Measurements from ENCODE around the gene MUC6. TPM values are rescaled to one million over a fixed set of nuclear protein-coding genes. Genes with fewer than 3 reads are reported as not detected.

MUC6 gene
- total RNA-seq, 1 experiment from 2014 or later: not detected

DNA sequence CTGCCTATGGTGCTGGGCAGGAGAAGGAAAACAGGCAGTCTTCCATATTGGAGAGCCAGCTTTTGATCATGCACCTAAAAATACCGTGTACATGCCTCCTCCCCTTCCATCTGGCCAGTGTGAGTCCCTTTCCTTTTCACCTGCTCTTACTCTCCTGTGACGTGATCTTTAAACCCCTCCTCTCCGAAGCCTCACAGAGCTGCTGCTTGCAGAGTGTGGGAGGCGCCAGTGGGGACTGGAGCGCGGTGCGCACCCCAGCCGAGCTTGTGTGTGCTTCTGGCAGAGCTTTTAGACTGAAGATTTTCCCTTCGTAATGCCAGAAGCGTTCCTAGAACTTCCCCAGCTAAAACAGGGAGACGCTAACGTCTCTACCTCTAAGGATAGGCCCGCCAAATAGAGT is 29.8 kb downstream of the MUC6 start:
- BruUV-seq (replicated peaks): no TSS peak
- ChIA-PET POLR2A (ENCODE audit: low non-redundant PET) (no interaction called here), CTCF (no interaction called here)
- Histone ChIP-seq H3K36me3 (ENCODE audit: insufficient read depth, low read length, poor library complexity, severe bottlenecking) (peaks cover 13% of the 10 kb centered on the region), H3K4me1 (ENCODE audit: insufficient read depth, low read length, poor library complexity, severe bottlenecking) (no peaks in the 10 kb centered on the region), H3K27ac (ENCODE audit: low read depth, low read length, poor library complexity, severe bottlenecking) (no peak overlapping the region), H3K4me3 (ENCODE audit: low read depth, low read length, poor library complexity, severe bottlenecking) (no peak overlapping the region), H3K9me3 (ENCODE audit: low read depth, low read length, poor library complexity, severe bottlenecking) (no peaks in the 10 kb centered on the region), H3K27me3 (replicated peaks; ENCODE audit: insufficient read depth, low read depth, low read length, poor library complexity) (no peaks in the 10 kb centered on the region)
- DNase-seq (ENCODE audit: low spot score): no peak
- TF ChIP-seq, protein P1, sequence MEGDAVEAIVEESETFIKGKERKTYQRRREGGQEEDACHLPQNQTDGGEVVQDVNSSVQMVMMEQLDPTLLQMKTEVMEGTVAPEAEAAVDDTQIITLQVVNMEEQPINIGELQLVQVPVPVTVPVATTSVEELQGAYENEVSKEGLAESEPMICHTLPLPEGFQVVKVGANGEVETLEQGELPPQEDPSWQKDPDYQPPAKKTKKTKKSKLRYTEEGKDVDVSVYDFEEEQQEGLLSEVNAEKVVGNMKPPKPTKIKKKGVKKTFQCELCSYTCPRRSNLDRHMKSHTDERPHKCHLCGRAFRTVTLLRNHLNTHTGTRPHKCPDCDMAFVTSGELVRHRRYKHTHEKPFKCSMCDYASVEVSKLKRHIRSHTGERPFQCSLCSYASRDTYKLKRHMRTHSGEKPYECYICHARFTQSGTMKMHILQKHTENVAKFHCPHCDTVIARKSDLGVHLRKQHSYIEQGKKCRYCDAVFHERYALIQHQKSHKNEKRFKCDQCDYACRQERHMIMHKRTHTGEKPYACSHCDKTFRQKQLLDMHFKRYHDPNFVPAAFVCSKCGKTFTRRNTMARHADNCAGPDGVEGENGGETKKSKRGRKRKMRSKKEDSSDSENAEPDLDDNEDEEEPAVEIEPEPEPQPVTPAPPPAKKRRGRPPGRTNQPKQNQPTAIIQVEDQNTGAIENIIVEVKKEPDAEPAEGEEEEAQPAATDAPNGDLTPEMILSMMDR (conservative IDR thresholded peaks at IDR 0.05; ENCODE audit: low read depth, low read length): no peak
- no peak for TF ChIP-seq EZH2 (IDR thresholded peaks at IDR 0.05; ENCODE audit: borderline replicate concordance, low read depth, low read length, poor library complexity, severe bottlenecking)
- intact Hi-C loops (cut with micrococcal nuclease; ENCODE audit: unreplicated experiment): no loop called here

DNA sequence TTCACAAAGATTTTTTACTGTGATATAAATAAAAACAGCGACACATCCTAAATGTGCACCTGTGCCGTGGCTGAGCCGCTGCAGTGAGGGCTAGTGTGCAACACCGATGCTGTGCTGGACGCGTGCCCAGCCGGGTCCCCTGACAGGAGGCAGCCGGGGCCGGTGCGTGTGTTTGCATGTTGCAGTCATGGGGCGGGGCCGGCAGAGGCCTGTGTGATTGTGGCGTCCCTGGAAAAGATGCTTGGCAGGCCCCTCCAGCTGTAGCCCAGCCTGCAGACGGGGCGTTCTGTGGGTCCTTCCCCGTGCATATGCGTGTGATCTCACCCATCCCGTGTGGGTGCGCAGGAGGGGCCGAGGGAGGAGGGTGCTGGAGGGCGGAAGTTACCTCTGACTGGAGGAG is 30.6 kb downstream of the MUC6 start:
- intact Hi-C loops (cut with micrococcal nuclease; ENCODE audit: unreplicated experiment): no loop called here
- peaks cover 11% of the 10 kb centered on the region for H3K36me3 ChIP-seq (ENCODE audit: insufficient read depth, low read length, poor library complexity, severe bottlenecking)
- POLR2A ChIA-PET (ENCODE audit: low non-redundant PET): no interaction called here
- no peak for DNase-seq (ENCODE audit: low spot score)
- TF ChIP-seq, protein P1 (conservative IDR thresholded peaks at IDR 0.05; ENCODE audit: low read depth, low read length): no peak
- TF ChIP-seq EZH2 (IDR thresholded peaks at IDR 0.05; ENCODE audit: borderline replicate concordance, low read depth, low read length, poor library complexity, severe bottlenecking): no peak
- H3K4me1 ChIP-seq (ENCODE audit: insufficient read depth, low read length, poor library complexity, severe bottlenecking): no peaks in the 10 kb centered on the region
- no TSS peak for BruUV-seq (replicated peaks)
- CTCF ChIA-PET: no interaction called here
- no peaks in the 10 kb centered on the region for H3K9me3 ChIP-seq (ENCODE audit: low read depth, low read length, poor library complexity, severe bottlenecking)
- H3K4me3 ChIP-seq (ENCODE audit: low read depth, low read length, poor library complexity, severe bottlenecking): no peak overlapping the region
- H3K27ac ChIP-seq (ENCODE audit: low read depth, low read length, poor library complexity, severe bottlenecking): no peak overlapping the region
- no peaks in the 10 kb centered on the region for H3K27me3 ChIP-seq (replicated peaks; ENCODE audit: insufficient read depth, low read depth, low read length, poor library complexity)

DNA sequence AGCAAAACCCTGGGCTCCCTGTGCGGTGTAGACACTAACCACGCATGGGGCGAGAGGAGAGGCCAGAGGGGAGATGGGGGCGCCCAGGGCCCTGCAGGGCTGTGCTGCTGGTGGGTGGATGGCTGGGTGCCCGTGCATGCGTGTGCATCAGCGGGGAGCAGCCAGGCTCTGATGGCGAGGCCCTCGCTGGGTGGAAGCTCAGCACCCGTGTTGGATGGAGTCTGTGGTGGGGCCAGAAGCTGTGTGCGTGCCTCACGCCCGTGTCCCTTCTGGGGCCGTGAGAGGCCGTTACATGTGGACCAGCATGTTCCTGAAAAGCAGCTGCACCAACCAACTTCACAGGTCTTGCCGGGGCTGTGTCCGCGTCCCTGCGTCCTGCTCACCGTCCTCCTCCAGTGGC is 33.4 kb downstream of the MUC6 start:
- Histone ChIP-seq H3K9me3 (ENCODE audit: low read depth, low read length, poor library complexity, severe bottlenecking) (no peaks in the 10 kb centered on the region), H3K36me3 (ENCODE audit: insufficient read depth, low read length, poor library complexity, severe bottlenecking) (no peaks in the 10 kb centered on the region), H3K4me3 (ENCODE audit: low read depth, low read length, poor library complexity, severe bottlenecking) (no peak overlapping the region), H3K27me3 (replicated peaks; ENCODE audit: insufficient read depth, low read depth, low read length, poor library complexity) (no peaks in the 10 kb centered on the region), H3K27ac (ENCODE audit: low read depth, low read length, poor library complexity, severe bottlenecking) (no peak overlapping the region), H3K4me1 (ENCODE audit: insufficient read depth, low read length, poor library complexity, severe bottlenecking) (no peaks in the 10 kb centered on the region)
- no TSS peak for BruUV-seq (replicated peaks)
- intact Hi-C loops (cut with micrococcal nuclease; ENCODE audit: unreplicated experiment): no loop called here
- TF ChIP-seq EZH2 (IDR thresholded peaks at IDR 0.05; ENCODE audit: borderline replicate concordance, low read depth, low read length, poor library complexity, severe bottlenecking): no peak
- TF ChIP-seq, protein P1 (conservative IDR thresholded peaks at IDR 0.05; ENCODE audit: low read depth, low read length): no peak
- ChIA-PET POLR2A (ENCODE audit: low non-redundant PET) (no interaction called here), CTCF (no interaction called here)
- DNase-seq (ENCODE audit: low spot score): no peak
